OCI-LY3 (cell line): Measurements from ENCODE around the gene FXYD2.

Source experiments
- H2AFZ ChIP-seq: fragments of 200-600, 300-600 bp; shearing (Covaris generic); 2 replicates; pipeline ENCODE4 v1.6.0; 2014; ENCODE audit warnings: antibody characterized with exemption, low read depth, low read length
- H3K27ac ChIP-seq: fragments of 200-600, 300-600 bp; sonication (generic); 2 replicates; pipeline ENCODE4 v1.5.1; 2014; ENCODE audit warnings: mild to moderate bottlenecking, low read length, moderate library complexity, mixed read lengths
- H3K27me3 ChIP-seq: fragments of 200-600, 300-600 bp; sonication (generic); 2 replicates; pipeline ENCODE4 v1.6.1; 2014; ENCODE audit warnings: low read depth, low read length, mixed read lengths
- H3K36me3 ChIP-seq: fragments of 200-600, 300-600 bp; sonication (generic); replicated peaks from 2 replicates; pipeline ENCODE3; 2014; ENCODE audit warnings: low read depth, low read length, mixed read lengths
- H3K4me1 ChIP-seq: fragments of 300-600, 200-600 bp; sonication (generic); 2 replicates; pipeline ENCODE4 v1.6.1; 2014; ENCODE audit warnings: low read length, mixed read lengths
- H3K4me2 ChIP-seq: fragments of 200-600, 300-600 bp; sonication (generic); 2 replicates; pipeline ENCODE4 v1.6.1; 2014; ENCODE audit warnings: low read length, mixed read lengths
- H3K4me3 ChIP-seq: fragments of 300-600, 200-600 bp; sonication (generic); 2 replicates; pipeline ENCODE4 v1.5.1; 2014; ENCODE audit warnings: antibody characterized with exemption, mild to moderate bottlenecking, low read length, moderate library complexity
- H3K79me2 ChIP-seq: fragments of 300-600, 200-600 bp; shearing (Covaris generic); 2 replicates; pipeline ENCODE4 v1.6.1; 2014; ENCODE audit warnings: mild to moderate bottlenecking, low read length, mixed read lengths
- H3K9ac ChIP-seq: fragments of 300-600, 200-600 bp; shearing (Covaris generic); 2 replicates; pipeline ENCODE4 v1.6.0; 2014; ENCODE audit warnings: mild to moderate bottlenecking, low read length, moderate library complexity
- H3K9me3 ChIP-seq: fragments of 200-600, 300-600 bp; shearing (Covaris generic); 2 replicates; pipeline ENCODE4 v1.6.1; 2014; ENCODE audit warnings: low read length, mixed read lengths; ENCODE audit not compliant: insufficient read depth
- H4K20me1 ChIP-seq: fragments of 200-600, 300-600 bp; sonication (generic); 2 replicates; pipeline ENCODE4 v1.6.1; 2016; ENCODE audit warnings: low read length, mixed read lengths; ENCODE audit not compliant: insufficient read depth
- EZH2phosphoT487 ChIP-seq: fragments of 200-600 bp; shearing (Covaris generic); IDR thresholded peaks from 2 replicates; pipeline ENCODE4 v1.6.1; 2018; ENCODE audit warnings: antibody characterized with exemption, mixed run types, low read depth
- TF ChIP-seq, protein P1 (sequence below): fragments of 200-600, 300-600 bp; sonication (generic); IDR thresholded peaks from 2 replicates; pipeline ENCODE4 v1.5.1; 2014; ENCODE audit warnings: antibody characterized with exemption, low read length, low read depth

The FXYD2 gene

DNA sequence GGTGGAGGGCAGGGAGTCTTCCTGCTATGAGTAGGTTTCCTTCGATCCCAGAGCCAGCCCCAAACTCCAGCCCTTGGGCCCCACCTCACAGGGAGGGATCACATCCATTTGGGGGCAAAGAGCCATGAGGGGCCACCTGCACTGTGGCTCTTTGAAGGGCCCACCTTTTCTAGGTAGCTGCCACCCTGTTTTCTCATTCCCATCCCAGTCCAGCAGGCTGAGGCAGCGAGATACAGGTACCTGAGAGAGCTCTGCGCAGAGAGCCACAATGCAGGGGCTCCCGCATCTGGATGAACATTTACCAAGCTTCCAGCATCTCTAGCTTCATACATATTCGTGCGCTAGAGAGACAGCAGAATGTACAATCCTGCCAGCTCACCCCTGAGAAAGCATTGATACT lies 35.6 kb upstream of the FXYD2 start:
- Histone ChIP-seq H3K36me3 (no peaks in the 10 kb centered on the region), H4K20me1 (no peaks in the 10 kb centered on the region), H3K27me3 (no peaks in the 10 kb centered on the region), H3K4me3 (no peak overlapping the region), H3K79me2 (no peaks in the 10 kb centered on the region), H3K4me1 (no peaks in the 10 kb centered on the region), H3K27ac (no peak overlapping the region), H2AFZ (no peak overlapping the region), H3K9ac (no peak overlapping the region), H3K9me3 (no peaks in the 10 kb centered on the region), H3K4me2 (no peak overlapping the region)
- TF ChIP-seq, protein P1, sequence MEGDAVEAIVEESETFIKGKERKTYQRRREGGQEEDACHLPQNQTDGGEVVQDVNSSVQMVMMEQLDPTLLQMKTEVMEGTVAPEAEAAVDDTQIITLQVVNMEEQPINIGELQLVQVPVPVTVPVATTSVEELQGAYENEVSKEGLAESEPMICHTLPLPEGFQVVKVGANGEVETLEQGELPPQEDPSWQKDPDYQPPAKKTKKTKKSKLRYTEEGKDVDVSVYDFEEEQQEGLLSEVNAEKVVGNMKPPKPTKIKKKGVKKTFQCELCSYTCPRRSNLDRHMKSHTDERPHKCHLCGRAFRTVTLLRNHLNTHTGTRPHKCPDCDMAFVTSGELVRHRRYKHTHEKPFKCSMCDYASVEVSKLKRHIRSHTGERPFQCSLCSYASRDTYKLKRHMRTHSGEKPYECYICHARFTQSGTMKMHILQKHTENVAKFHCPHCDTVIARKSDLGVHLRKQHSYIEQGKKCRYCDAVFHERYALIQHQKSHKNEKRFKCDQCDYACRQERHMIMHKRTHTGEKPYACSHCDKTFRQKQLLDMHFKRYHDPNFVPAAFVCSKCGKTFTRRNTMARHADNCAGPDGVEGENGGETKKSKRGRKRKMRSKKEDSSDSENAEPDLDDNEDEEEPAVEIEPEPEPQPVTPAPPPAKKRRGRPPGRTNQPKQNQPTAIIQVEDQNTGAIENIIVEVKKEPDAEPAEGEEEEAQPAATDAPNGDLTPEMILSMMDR, result no peak
- no peak for TF ChIP-seq EZH2phosphoT487

DNA sequence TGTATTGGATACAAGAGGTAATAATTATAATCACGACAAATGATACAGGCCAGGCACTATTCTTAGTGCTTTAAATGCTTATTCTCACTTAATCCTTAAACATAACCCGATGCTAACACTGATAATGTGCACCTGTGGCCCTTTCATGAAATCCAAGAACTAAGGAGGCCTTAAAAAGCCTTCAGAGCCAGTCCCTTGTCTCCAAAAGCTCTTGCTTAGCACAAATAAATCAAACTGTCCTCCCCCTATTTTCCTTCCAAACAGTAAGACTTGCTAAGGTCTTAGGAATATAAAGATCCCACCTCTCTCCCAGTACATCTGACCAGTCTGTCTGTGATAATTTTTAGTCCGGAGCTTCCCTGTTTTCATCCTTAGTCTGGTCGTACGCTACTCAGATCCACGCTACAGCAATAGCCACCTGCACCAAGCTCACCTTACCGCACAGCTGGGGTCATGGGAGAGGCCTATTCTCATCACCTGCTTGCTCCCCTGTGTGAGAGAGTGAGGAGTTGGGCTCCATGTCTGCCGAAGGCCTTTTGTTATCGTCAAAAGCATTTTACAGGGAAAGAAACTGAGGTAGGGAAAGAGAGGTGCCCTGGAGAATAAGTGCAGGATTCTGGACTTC lies 35.1 kb upstream of the FXYD2 start:
- H2AFZ ChIP-seq, result no peak overlapping the region
- TF ChIP-seq, protein P1, result no peak
- no peak for TF ChIP-seq EZH2phosphoT487
- H3K9me3 ChIP-seq, result no peaks in the 10 kb centered on the region
- no peaks in the 10 kb centered on the region for H3K27me3 ChIP-seq
- H4K20me1 ChIP-seq, result no peaks in the 10 kb centered on the region
- H3K4me3 ChIP-seq, result no peak overlapping the region
- H3K4me1 ChIP-seq, result no peaks in the 10 kb centered on the region
- H3K9ac ChIP-seq, result no peak overlapping the region
- no peaks in the 10 kb centered on the region for H3K79me2 ChIP-seq
- H3K36me3 ChIP-seq, result no peaks in the 10 kb centered on the region
- no peak overlapping the region for H3K4me2 ChIP-seq
- H3K27ac ChIP-seq, result no peak overlapping the region

DNA sequence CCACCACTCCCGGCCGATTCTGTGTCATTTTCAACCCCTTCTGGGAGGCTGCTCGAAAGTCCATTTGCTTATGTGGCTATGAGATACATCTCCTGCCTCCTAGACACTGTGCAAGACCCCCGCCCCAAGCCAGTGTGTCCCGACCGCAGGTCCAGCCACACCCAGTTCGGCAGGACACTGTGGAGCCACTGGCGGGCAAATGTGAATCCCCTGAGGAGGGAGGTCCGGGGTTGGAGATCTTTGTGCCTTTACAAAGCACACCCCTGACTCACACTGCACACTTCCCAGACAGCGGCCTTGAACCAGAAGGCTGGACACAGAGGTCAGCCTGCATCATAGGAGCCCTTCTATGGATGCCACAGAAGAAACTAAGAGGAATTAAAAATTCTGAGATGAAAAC lies 34.5 kb upstream of the FXYD2 start:
- H3K27ac ChIP-seq, result no peak overlapping the region
- H3K36me3 ChIP-seq, result no peaks in the 10 kb centered on the region
- no peak overlapping the region for H3K4me2 ChIP-seq
- H3K79me2 ChIP-seq, result no peaks in the 10 kb centered on the region
- no peaks in the 10 kb centered on the region for H3K9me3 ChIP-seq
- no peaks in the 10 kb centered on the region for H4K20me1 ChIP-seq
- TF ChIP-seq EZH2phosphoT487, result no peak
- TF ChIP-seq, protein P1, result no peak
- no peaks in the 10 kb centered on the region for H3K4me1 ChIP-seq
- H3K4me3 ChIP-seq, result no peak overlapping the region
- H3K9ac ChIP-seq, result no peak overlapping the region
- H3K27me3 ChIP-seq, result no peaks in the 10 kb centered on the region
- no peak overlapping the region for H2AFZ ChIP-seq

DNA sequence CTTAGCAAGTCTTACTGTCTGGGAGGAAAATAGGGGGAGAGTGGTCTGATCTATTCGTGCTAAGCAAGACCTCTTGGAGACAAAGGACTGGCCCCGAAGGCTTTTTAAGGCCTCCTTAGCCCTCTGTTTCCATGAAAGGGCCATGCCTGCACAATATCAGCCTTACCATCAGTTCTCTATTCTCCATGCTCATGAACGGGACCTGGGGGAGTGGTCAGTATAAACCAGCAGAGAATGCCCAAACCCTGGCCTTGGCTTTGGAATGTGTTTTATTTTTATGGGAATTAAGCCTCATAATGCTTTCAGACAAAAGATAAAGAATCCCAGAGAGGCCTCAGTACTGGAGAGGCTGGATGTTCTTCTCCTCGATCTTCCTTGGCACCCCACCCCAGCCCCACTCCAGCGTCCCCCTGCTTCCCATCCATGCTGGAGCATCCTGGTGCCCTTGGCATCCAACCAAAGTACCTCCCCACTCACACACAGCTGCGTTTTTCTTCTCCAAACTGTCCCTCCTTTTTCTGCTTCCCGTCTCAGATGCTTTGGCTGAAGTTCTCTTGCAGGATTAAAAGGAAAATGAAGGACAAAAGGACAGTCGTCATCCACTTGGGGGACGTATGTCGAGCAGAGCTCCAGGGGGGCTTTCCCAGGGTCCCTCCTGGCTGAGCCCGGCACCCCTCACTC lies 33.3 kb upstream of the FXYD2 start:
- Histone ChIP-seq H3K79me2 (no peaks in the 10 kb centered on the region), H3K27me3 (no peaks in the 10 kb centered on the region), H3K4me3 (no peak overlapping the region), H2AFZ (no peak overlapping the region), H3K4me1 (no peaks in the 10 kb centered on the region), H3K36me3 (no peaks in the 10 kb centered on the region), H3K9ac (no peak overlapping the region), H3K9me3 (peaks cover under 1% of the 10 kb centered on the region; the same call in 1 of the 2 replicates), H4K20me1 (no peaks in the 10 kb centered on the region), H3K27ac (no peak overlapping the region), H3K4me2 (no peak overlapping the region)
- TF ChIP-seq EZH2phosphoT487, result no peak
- TF ChIP-seq, protein P1, result no peak
